HS-27A (cell line): ENCODE results near the gene DMBT1.
"Not testable (repeated sequence)": the region's sequence is repeated elsewhere in the genome, so short reads cannot be mapped to it uniquely, and the experiment has no call there.

Experiments used
- DNase-seq: peaks from one replicate; pipeline ENCODE4 v3.0.0-alpha.2; 2012; ENCODE audit warnings: low read depth, missing footprints

Gene DMBT1

DNA sequence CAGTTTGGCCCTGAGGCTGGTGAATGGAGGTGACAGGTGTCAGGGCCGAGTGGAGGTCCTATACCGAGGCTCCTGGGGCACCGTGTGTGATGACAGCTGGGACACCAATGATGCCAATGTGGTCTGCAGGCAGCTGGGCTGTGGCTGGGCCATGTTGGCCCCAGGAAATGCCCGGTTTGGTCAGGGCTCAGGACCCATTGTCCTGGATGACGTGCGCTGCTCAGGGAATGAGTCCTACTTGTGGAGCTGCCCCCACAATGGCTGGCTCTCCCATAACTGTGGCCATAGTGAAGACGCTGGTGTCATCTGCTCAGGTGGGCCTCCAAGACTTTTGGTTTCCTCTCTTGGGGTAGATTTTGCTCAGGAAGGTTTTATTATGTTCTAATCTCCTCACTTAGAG is 25.5 kb downstream of the DMBT1 start:
- DNase-seq, result not testable (repeated sequence)

GRCh38 chr10:122587098-122587760 is 26.7 kb downstream of the DMBT1 start:
- no peak for DNase-seq

- no peak for DNase-seq
These were observed 27.8 kb downstream of the DMBT1 start for GRCh38 chr10:122588381-122588780.

DNA sequence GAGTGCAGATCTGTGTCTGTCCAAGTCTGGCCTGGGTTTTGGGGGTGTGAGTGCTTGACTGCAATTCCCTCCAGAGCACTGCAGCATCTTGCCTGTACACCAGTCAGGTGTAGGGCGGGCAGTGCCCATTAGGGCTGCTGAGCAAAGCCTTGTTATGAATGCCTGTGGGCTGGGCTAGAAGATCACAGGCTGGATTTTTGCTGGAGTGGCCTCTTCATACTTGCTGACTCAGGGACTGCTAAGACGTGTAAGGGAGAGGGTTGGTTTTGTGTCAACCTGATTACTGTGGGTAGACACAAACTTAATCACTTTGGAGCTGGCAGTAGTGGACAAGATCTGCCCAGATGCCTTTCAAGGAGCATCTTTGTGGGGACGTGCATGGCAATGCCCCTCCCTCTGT is 29.6 kb downstream of the DMBT1 start:
- no peak for DNase-seq

- no peak for DNase-seq
These were observed 31.2 kb downstream of the DMBT1 start for GRCh38 chr10:122591736-122592135.

GRCh38 chr10:122592161-122592560 is 31.6 kb downstream of the DMBT1 start:
- DNase-seq, result no peak

- no peak for DNase-seq
These were observed 57.1 kb downstream of the DMBT1 start for GRCh38 chr10:122617476-122618270.

GRCh38 chr10:122618461-122619165 is 58.1 kb downstream of the DMBT1 start:
- no peak for DNase-seq

DNA sequence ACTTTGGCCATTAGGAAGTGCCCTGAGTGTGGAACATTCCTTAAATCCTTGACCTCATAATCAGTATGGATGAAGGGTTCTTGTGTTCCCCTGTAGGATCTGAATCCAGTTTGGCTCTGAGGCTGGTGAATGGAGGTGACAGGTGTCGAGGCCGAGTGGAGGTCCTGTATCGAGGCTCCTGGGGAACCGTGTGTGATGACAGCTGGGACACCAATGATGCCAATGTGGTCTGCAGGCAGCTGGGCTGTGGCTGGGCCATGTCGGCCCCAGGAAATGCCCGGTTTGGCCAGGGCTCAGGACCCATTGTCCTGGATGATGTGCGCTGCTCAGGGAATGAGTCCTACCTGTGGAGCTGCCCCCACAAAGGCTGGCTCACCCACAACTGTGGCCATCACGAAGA is 60.4 kb downstream of the DMBT1 start:
- DNase-seq, result not testable (repeated sequence)

GRCh38 chr10:122624546-122624945 is 64.0 kb downstream of the DMBT1 start:
- DNase-seq, result no peak

DNA sequence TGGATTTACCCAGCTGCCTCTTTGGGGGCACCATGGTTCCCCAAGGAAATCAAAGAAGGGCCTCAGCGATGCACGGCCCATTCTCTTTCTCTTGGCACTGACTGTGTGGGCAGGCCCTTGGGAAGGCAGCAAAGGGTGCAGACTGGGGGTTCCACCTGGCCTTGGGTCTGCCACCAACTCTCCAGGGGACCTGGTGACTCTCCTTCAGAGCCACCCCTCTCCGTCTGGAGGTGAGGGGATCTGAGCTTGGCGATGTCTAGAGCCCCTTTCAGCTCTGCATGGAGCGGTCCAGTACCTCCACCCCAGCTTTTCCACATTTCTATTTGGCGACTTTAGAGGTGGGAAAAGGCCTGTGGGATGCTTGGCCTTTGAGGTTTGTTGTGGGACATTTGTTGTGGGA is 70.0 kb downstream of the DMBT1 start:
- no peak for DNase-seq

DNA sequence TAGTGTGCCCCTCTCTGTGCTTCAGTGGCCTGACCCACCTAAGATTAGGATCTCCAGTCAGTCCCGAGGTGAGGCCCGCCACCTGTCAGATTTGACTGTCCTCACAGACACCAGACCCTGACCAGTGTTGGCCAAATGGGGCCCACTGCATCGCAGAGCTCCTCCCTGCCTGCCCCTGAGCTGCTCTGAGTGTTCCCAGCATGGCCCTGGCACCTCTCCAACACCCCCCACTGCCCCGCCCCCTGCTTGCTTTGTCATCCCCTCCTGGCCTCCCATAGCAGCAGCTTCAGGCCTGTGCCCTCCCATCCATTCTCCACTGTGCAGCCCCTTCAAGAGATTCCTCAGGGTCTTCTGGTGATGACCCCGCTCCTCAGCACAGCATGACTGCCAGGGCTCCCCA is 71.5 kb downstream of the DMBT1 start:
- DNase-seq, result no peak

DNA sequence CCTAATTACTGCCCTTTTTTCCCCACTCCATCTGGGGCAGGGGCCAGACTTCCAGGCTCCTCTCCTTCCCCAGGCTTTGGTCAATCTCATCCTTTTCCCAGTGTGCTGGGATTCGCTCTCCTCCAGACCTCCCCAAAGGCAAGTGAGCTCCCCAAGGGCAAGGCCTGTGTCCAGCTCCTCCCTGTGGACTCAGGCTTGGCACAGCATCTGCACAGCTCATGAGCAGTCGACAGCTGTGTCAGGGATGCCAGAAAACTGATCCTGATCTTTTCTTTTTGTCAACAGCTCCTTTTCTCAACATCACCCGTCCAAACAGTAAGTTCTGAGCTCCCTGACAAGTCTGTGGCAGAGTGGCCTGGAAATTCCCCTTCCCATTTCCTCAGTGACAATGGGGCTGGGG is 72.0 kb downstream of the DMBT1 start:
- DNase-seq, result no peak

GRCh38 chr10:122636953-122637352 is 76.4 kb downstream of the DMBT1 start:
- no peak for DNase-seq

- no peak for DNase-seq
These were observed 76.8 kb downstream of the DMBT1 start for GRCh38 chr10:122637376-122637775.

GRCh38 chr10:122638106-122638505 is 77.6 kb downstream of the DMBT1 start:
- DNase-seq, result no peak

DNA sequence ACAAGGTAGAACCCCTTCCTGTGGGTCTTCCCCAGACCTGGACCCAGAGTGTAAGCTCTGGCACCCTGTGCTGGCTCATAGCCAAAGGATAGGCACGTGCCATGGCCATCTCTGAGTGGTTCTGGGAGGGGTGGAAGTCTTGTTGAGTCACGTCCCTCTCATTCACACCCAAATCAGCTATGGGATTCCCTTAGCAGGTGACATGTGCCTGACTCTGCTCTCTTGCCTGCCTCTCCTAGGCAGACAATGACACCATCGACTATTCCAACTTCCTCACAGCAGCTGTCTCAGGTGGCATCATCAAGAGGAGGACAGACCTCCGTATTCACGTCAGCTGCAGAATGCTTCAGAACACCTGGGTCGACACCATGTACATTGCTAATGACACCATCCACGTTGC is 79.2 kb downstream of the DMBT1 start:
- no peak for DNase-seq

DNA sequence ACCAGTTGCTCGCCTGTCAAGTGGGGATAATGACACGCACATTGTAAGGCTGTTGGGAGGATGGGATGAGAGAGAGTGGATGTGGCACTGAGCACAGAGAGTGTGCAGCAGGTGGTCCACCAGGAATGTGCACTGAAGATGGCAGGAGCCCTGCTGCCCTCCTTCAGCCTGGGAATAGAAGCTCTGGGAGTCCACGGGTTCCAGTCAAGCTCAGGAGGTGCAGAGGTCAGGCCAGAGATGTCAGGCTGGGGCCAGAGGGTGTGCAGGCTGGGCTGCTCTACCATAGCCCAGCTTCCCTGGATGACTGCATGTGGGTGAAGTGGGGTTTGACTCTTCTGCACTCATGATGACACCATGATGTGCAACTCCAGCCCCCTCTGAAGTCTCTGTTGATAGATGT is 80.4 kb downstream of the DMBT1 start:
- DNase-seq, result no peak

DNA sequence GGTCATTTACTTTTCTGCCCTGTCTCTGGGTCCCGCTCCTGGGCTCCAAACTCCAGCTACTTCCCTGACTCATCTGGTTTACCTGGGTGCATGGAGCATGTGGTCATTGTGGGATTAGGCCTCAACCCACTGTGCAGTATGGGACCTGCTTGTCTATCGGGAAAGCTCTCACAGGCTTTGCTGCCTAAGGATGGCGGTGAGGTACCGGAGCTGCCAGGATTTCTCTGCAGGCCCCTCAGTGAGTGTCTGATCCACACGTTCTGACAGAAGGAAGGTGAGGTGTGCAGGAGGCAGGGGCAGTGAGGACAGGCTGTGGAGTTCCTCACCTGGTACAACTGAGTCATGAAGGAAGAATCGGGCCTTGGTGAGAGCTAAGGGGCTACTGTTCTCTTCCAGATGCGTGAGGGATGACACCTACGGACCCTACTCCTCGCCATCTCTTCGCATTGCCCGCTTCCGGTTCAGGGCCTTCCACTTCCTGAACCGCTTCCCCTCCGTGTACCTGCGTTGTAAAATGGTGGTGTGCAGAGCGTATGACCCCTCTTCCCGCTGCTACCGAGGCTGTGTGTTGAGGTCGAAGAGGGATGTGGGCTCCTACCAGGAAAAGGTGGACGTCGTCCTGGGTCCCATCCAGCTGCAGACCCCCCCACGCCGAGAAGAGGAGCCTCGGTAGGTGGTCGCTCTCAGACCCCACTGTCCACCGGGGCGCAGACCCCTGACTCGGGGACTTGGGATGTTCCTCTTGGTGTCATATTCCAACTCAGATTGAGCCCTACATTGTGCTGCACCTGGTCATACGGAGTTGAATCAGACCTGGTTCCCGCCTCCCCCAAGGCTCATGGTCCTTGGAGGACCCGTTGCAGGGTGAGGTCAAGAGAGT is 82.4 kb downstream of the DMBT1 start:
- no peak for DNase-seq

- DNase-seq, result no peak
These were observed 83.5 kb downstream of the DMBT1 start for GRCh38 chr10:122643931-122644534.

GRCh38 chr10:122646511-122647382 is 86.2 kb downstream of the DMBT1 start:
- no peak for DNase-seq
